CD14-positive monocyte (primary cell): ENCODE measurements around the gene LASP1. TPM values are rescaled to one million over a fixed set of nuclear protein-coding genes. Genes with fewer than 3 reads are reported as not detected.

Experiments
- DNase-seq, 3 donors: peaks; one replicate each; pipeline ENCODE4 v3.0.0-alpha.2; 2011 to 2022
- H2AFZ ChIP-seq: 2 replicates; pipeline ENCODE4 v1.6.0; 2012; ENCODE audit warnings: mild to moderate bottlenecking, low read depth, low read length, inconsistent platforms; ENCODE audit not compliant: insufficient read depth, poor library complexity, severe bottlenecking
- H3K27ac ChIP-seq, 2 donors: 1 replicate in 1 of 2; 2 replicates in 1 of 2; pipeline ENCODE4 v1.5.1; 2012 to 2013; ENCODE audit warnings: low read length in 2 of 2, control low read depth in 1 of 2, inconsistent platforms in 1 of 2, low read depth in 1 of 2, mild to moderate bottlenecking in 1 of 2
- H3K27me3 ChIP-seq, 2 donors: one replicate each; pipeline versions ENCODE4 v1.6.0 to v1.6.1; 2011 to 2013; ENCODE audit warnings: low read length in 2 of 2; ENCODE audit not compliant: control insufficient read depth in 2 of 2, insufficient read depth in 2 of 2
- H3K36me3 ChIP-seq, 2 donors: replicated peaks in 1 of 2; 1 replicate in 1 of 2; 2 replicates in 1 of 2; pipeline versions ENCODE4 v1.5.1 to v1.6.1; 2012 to 2013; ENCODE audit warnings: low read length in 2 of 2, control low read depth in 1 of 2, inconsistent platforms in 1 of 2, mild to moderate bottlenecking in 1 of 2; ENCODE audit not compliant: insufficient read depth in 2 of 2, control insufficient read depth in 1 of 2
- H3K4me1 ChIP-seq, 2 donors: 1 replicate in 1 of 2; 2 replicates in 1 of 2; pipeline versions ENCODE4 v1.5.1 to v1.6.1; 2012 to 2013; ENCODE audit warnings: low read length in 2 of 2, control low read depth in 1 of 2, inconsistent platforms in 1 of 2, mild to moderate bottlenecking in 1 of 2, moderate library complexity in 1 of 2; ENCODE audit not compliant: insufficient read depth in 2 of 2, control insufficient read depth in 1 of 2
- H3K4me2 ChIP-seq: replicated peaks from 2 replicates; pipeline ENCODE3; 2012; ENCODE audit warnings: low read length, moderate library complexity, mild to moderate bottlenecking; ENCODE audit not compliant: poor library complexity, severe bottlenecking; ENCODE audit errors: extremely low read depth
- H3K4me3 ChIP-seq, 3 experiments: fragments of 200-600 bp in 1 of 3; sonication (generic) in 1 of 3; replicated peaks in 1 of 3; 1 replicate in 2 of 3; 2 replicates in 1 of 3; pipeline ENCODE4 v1.5.1; 2011 to 2013; ENCODE audit warnings: low read length in 3 of 3, mild to moderate bottlenecking in 3 of 3, control low read depth in 2 of 3, low read depth in 2 of 3, inconsistent platforms in 1 of 3, moderate library complexity in 1 of 3
- H3K79me2 ChIP-seq: 2 replicates; pipeline ENCODE4 v1.6.0; 2012; ENCODE audit warnings: mild to moderate bottlenecking, control low read depth, inconsistent platforms, low read length, moderate library complexity; ENCODE audit not compliant: insufficient read depth
- H3K9ac ChIP-seq: 2 replicates; pipeline ENCODE4 v1.6.0; 2017; ENCODE audit warnings: low read length, mild to moderate bottlenecking; ENCODE audit not compliant: insufficient read depth, poor library complexity, severe bottlenecking
- H3K9me3 ChIP-seq, 2 donors: replicated peaks in 1 of 2; 1 replicate in 1 of 2; 2 replicates in 1 of 2; pipeline versions ENCODE4 v1.5.1 to v1.6.1; 2012 to 2013; ENCODE audit warnings: low read length in 2 of 2, control low read depth in 1 of 2; ENCODE audit not compliant: control insufficient read depth in 1 of 2, insufficient read depth in 1 of 2
- H4K20me1 ChIP-seq: 2 replicates; pipeline ENCODE4 v1.6.0; 2012; ENCODE audit warnings: mild to moderate bottlenecking, low read length, control low read depth, moderate library complexity; ENCODE audit not compliant: insufficient read depth
- H3K27ac Mint-ChIP-seq, 7 donors: one replicate each; pipeline ENCODE4 v1.8.0; 2020; ENCODE audit warnings: mild to moderate bottlenecking in 7 of 7, mixed read lengths in 7 of 7, moderate library complexity in 6 of 7, inconsistent platforms in 2 of 7
- H3K27me3 Mint-ChIP-seq, 3 donors: one replicate each; pipeline ENCODE4 v1.8.0; 2021 to 2022; ENCODE audit warnings: low read depth in 3 of 3, mild to moderate bottlenecking in 3 of 3, mixed read lengths in 3 of 3, moderate library complexity in 3 of 3, inconsistent platforms in 1 of 3
- H3K36me3 Mint-ChIP-seq, 2 donors: one replicate each; pipeline ENCODE4 v1.8.0; 2020; ENCODE audit warnings: mixed read lengths in 2 of 2, inconsistent platforms in 1 of 2, mild to moderate bottlenecking in 1 of 2
- H3K4me1 Mint-ChIP-seq: one replicate; pipeline ENCODE4 v1.8.0; 2020; ENCODE audit warnings: mild to moderate bottlenecking, mixed read lengths
- H3K4me3 Mint-ChIP-seq, 2 donors: one replicate each; pipeline ENCODE4 v1.8.0; 2020; ENCODE audit warnings: mild to moderate bottlenecking in 2 of 2, mixed read lengths in 2 of 2, moderate library complexity in 1 of 2
- H3K9me3 Mint-ChIP-seq, 7 donors: one replicate each; pipeline ENCODE4 v1.8.0; 2020 to 2022; ENCODE audit warnings: mixed read lengths in 7 of 7, mild to moderate bottlenecking in 6 of 7, moderate library complexity in 6 of 7, inconsistent platforms in 2 of 7
- CTCF ChIP-seq: fragments of 200-600 bp; IDR thresholded peaks from one replicate; pipeline ENCODE4 v1.8.0; 2022; ENCODE audit warnings: antibody characterized with exemption, mild to moderate bottlenecking
- WGBS: methylation state at CpG from one replicate; pipeline ENCODE4 v1.1.5; 2013; ENCODE audit warnings: missing lambda C conversion rate; ENCODE audit not compliant: insufficient coverage; 5-methylcytosine and 5-hydroxymethylcytosine counted together
- intact Hi-C, 2 donors: fragments of 100-400 bp; cut with micrococcal nuclease; formaldehyde crosslinking; loops; one replicate each; pipeline versions ENCODE4 v1.15.0 to v1.15.1; 2023
- polyA plus RNA-seq, 3 donors: library from polyadenylated mRNA; depleted of rRNA in 1 of 3; unstranded in 2 of 3; stranded (reverse) in 1 of 3; fragments of 300-500 nt in 2 of 3; fragments of >200 nt in 1 of 3; fragmentation: Illumina TruSeq in 2 of 3; gene quantifications; 1 replicate in 2 of 3; 2 replicates in 1 of 3; pipeline ENCODE4 v1.2.3, GENCODE V29; 2012 to 2021

The LASP1 gene
- polyA plus RNA-seq, 3 donors = 55.9 to 93.7 (median 70.6) TPM

- H3K27ac Mint-ChIP-seq = peak overlapping the region in 1 of 7 donors; percentile 14
- H3K27me3 Mint-ChIP-seq = peaks cover 0 to 4% (median 0%) of the 10 kb centered on the region in 3 donors
- DNase-seq = no peak
- no peak overlapping the region for H2AFZ ChIP-seq
- H3K36me3 Mint-ChIP-seq = peaks cover 52 to 64% of the 10 kb centered on the region in 2 donors
- peaks cover 52 to 55% of the 10 kb centered on the region in 2 donors for H3K36me3 ChIP-seq
- no peaks in the 10 kb centered on the region for H3K9me3 ChIP-seq
- H3K4me2 ChIP-seq = no peak overlapping the region
- H3K27me3 ChIP-seq = no peaks in the 10 kb centered on the region
- H3K4me1 Mint-ChIP-seq = peaks cover 35% of the 10 kb centered on the region
- no peak overlapping the region for H3K9ac ChIP-seq
- peaks cover 44% of the 10 kb centered on the region for H3K79me2 ChIP-seq
- WGBS = 81% methylated on average over 7 of the region's 16 CpGs
- H3K27ac ChIP-seq = no peak overlapping the region
- peaks cover 56% of the 10 kb centered on the region for H4K20me1 ChIP-seq
- H3K9me3 Mint-ChIP-seq = peaks cover 0 to 2% (median 0%) of the 10 kb centered on the region in 7 donors
- TF ChIP-seq CTCF = no peak
- no peak overlapping the region for H3K4me3 Mint-ChIP-seq
- no peak overlapping the region for H3K4me3 ChIP-seq
- intact Hi-C loops = no loop called here
- peaks cover 24 to 27% of the 10 kb centered on the region in 2 donors for H3K4me1 ChIP-seq
Observed at GRCh38 chr17:38848939-38849605, 20.8 kb upstream of the LASP1 start.

- Mint-ChIP-seq H3K4me1 (peaks cover 35% of the 10 kb centered on the region), H3K36me3 (peaks cover 52 to 64% of the 10 kb centered on the region in 2 donors), H3K27ac (peak overlapping the region in 2 of 7 donors; percentile 31 to 50), H3K9me3 (peaks cover 0 to 2% (median 0%) of the 10 kb centered on the region in 7 donors), H3K4me3 (no peak overlapping the region), H3K27me3 (peaks cover 0 to 4% (median 0%) of the 10 kb centered on the region in 3 donors)
- intact Hi-C loops = loop anchor here in 1 of 2 donors (10.0 kb wide), 1 partner anchor 54 kb away; no protein-coding TSS in a partner anchor
- Histone ChIP-seq H3K9ac (no peak overlapping the region), H3K4me1 (peaks cover 29 to 36% of the 10 kb centered on the region in 2 donors), H3K27ac (no peak overlapping the region), H3K79me2 (peaks cover 44% of the 10 kb centered on the region), H3K4me2 (no peak overlapping the region), H4K20me1 (peaks cover 56% of the 10 kb centered on the region), H3K9me3 (no peaks in the 10 kb centered on the region), H3K36me3 (peaks cover 52 to 55% of the 10 kb centered on the region in 2 donors), H3K27me3 (no peaks in the 10 kb centered on the region), H2AFZ (no peak overlapping the region), H3K4me3 (no peak overlapping the region)
- 83% methylated on average over 1 of the region's 7 CpGs for WGBS
- no peak for TF ChIP-seq CTCF
- no peak for DNase-seq
Observed at GRCh38 chr17:38850374-38850773, 19.5 kb upstream of the LASP1 start.
